Activated CD8-positive, alpha-beta memory T cell treated with anti-CD3 and anti-CD28 coated beads for 24 hours (primary cell): ENCODE data around the gene HTR4.
"Not testable (repeated sequence)": the region's sequence is repeated elsewhere in the genome, so short reads cannot be mapped to it uniquely, and the experiment has no call there.

Experiments
- DNase-seq: peaks from one replicate; pipeline ENCODE4 v3.0.0-alpha.2; 2020

HTR4 gene

GRCh38 chr5:148599187-148599586 is 55.1 kb downstream of the HTR4 start:
- no peak for DNase-seq

GRCh38 chr5:148595697-148596096 is 58.6 kb downstream of the HTR4 start:
- no peak for DNase-seq

- DNase-seq: no peak
Observed at GRCh38 chr5:148586796-148587195, 67.5 kb downstream of the HTR4 start.

- DNase-seq: no peak
Observed at GRCh38 chr5:148585988-148586387, 68.3 kb downstream of the HTR4 start.

GRCh38 chr5:148584103-148584502 is 70.2 kb downstream of the HTR4 start:
- no peak for DNase-seq

- no peak for DNase-seq
Observed at GRCh38 chr5:148583421-148583965, 70.8 kb downstream of the HTR4 start.

- no peak for DNase-seq
Observed at GRCh38 chr5:148574167-148574566, 80.2 kb downstream of the HTR4 start.

GRCh38 chr5:148573374-148573773 is 81.0 kb downstream of the HTR4 start:
- DNase-seq: no peak

- no peak for DNase-seq
Observed at GRCh38 chr5:148569948-148570347, 84.4 kb downstream of the HTR4 start.

- no peak for DNase-seq
Observed at GRCh38 chr5:148565148-148565547, 89.2 kb downstream of the HTR4 start.

GRCh38 chr5:148563021-148563420 is 91.3 kb downstream of the HTR4 start:
- no peak for DNase-seq

GRCh38 chr5:148561801-148562311 is 92.5 kb downstream of the HTR4 start:
- no peak for DNase-seq

GRCh38 chr5:148559461-148559860 is 94.9 kb downstream of the HTR4 start:
- no peak for DNase-seq

- no peak for DNase-seq
Observed at GRCh38 chr5:148558892-148559291, 95.4 kb downstream of the HTR4 start.

GRCh38 chr5:148556835-148557234 is 97.5 kb downstream of the HTR4 start:
- DNase-seq: no peak

- DNase-seq: no peak
Observed at GRCh38 chr5:148554621-148555020, 99.7 kb downstream of the HTR4 start.

GRCh38 chr5:148543727-148544126 is 110.6 kb downstream of the HTR4 start:
- DNase-seq: no peak

- DNase-seq: no peak
Observed at GRCh38 chr5:148542812-148543211, 111.5 kb downstream of the HTR4 start.

- no peak for DNase-seq
Observed at GRCh38 chr5:148541054-148541835, 113.1 kb downstream of the HTR4 start.

- DNase-seq: no peak
Observed at GRCh38 chr5:148540647-148541046, 113.7 kb downstream of the HTR4 start.

- no peak for DNase-seq
Observed at GRCh38 chr5:148539851-148540250, 114.5 kb downstream of the HTR4 start.

- no peak for DNase-seq
Observed at GRCh38 chr5:148535190-148535589, 119.1 kb downstream of the HTR4 start.

- DNase-seq: no peak
Observed at GRCh38 chr5:148532969-148533670, 121.2 kb downstream of the HTR4 start.

GRCh38 chr5:148529450-148529849 is 124.9 kb downstream of the HTR4 start:
- not testable (repeated sequence) for DNase-seq
